CD1c-positive myeloid dendritic cell (primary cell): ENCODE data around the gene ENOX1.

ENCODE experiments used
- DNase-seq: peaks from one replicate; pipeline ENCODE4 v3.0.0-alpha.2; 2016; ENCODE audit errors: extremely low spot score

ENOX1 gene

DNA sequence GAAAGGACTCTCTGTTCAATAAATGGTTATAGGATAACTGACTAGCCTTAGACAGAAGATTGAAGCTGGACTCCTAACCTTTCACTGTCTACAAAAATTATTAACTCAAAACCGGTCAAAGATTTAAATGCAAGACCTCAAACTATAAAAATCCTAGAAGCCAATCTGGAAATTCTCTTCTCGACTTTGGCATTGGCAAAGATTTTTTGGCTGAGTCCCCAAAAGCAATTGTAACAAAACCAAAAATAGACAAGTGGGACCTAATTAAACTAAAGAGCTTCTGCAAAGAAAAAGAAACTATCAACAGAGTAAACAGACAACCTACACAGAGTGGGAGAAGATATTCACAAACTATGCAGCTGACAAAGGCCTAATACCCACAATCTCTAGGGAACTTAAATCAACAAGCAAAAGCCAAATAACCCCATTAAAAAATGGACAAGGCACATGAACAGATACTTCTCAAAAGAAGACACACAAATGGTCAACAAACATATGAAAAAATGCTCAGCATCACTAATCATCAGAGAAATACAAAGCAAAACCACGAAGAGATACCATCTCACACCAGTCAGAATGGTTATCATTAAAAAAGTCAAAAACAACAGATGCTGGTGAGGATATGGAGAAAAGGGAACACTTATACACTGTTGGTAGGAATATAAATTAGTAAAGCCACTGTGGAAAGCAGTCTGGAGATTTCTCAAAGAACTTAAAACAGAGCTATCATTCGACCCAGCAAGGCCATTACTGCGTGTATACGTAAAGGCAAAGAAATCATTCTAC is 497.1 kb downstream of the ENOX1 start:
- DNase-seq, result no peak

DNA sequence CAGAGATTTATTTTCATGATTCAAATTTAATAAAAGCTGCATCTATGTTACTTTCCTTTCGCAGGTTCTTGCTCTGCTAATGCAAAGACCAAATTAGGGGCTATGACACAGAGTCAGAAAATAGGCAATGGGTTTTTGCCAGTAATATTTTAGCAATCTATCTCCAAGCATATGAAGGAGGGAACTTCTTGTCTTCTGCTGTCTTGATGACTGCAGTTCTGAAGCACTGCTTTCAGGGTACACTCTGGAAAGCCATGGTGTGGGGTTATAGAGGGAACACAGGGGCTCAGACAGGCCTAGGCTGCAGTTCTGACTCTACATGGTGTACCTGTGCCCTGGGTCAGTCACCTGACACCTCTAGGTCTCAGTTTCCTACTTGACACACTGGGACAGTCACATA is 500.0 kb downstream of the ENOX1 start:
- no peak for DNase-seq

DNA sequence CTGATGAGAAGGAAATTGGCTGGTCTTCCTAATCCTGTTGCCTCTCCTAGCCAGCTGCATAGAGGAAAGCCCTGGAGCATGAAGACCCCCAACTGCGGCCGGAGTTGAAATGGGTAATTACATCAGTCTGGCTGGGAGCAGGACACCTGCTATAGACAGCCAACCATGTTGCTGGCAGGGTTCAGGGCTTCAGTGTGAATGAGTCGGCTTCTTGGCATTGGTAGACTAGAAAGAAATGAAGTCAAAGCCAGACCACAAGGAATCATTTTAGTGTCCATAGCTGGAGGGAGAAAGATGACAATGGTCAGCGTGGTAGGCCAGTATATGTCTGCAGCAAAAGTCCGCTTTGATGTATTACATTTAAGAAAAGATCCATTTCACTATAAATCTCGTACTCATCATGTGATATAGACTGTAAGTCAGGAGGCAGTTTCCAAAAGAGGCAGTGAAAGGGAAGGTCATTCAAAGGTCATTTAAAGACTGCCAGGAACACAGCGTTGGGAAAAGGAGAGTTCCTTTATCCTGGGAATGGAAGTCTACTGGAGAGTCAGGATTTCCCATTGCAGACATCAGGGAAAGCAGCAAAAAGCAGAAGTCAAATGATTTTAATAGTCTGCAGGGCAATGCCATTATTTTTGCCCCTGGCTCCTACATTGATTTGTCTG is 500.7 kb downstream of the ENOX1 start:
- no peak for DNase-seq

DNA sequence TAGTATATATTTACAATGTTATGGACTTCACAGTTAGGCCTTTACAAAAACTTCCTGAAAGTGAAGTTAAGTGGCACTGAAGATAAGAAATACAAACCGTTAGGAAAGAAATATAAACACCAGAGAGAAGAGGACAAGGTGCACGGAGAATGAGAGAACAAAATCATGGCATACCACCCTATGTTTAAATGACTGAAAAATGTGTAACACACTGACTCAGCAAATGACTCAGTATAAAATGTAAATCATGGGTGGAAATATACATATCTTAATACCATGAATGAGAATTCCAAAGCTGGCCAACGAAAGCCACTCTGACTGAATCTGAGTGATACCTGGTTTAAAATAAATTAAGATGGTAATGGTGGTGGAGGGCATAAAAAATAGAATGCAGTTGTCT is 502.6 kb downstream of the ENOX1 start:
- DNase-seq, result no peak

DNA sequence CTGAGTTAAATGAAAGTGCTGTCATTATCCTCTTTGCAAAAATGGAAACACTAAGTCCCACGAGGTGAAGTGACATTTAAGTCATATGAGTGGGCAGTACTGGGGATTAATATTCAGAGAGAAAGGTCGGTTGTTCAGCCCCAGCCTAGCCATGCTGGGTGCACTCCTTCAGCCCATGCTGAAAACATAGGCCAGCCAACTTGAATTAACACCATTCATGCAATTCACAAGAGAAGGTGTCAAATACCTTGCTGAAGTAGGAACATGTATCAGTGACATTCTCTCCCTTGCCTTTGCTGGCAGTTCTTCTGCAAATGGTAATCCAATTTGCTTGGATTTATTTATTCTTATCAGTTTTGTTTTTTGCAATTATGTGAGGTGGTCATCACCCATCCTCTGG is 507.1 kb downstream of the ENOX1 start:
- no peak for DNase-seq

DNA sequence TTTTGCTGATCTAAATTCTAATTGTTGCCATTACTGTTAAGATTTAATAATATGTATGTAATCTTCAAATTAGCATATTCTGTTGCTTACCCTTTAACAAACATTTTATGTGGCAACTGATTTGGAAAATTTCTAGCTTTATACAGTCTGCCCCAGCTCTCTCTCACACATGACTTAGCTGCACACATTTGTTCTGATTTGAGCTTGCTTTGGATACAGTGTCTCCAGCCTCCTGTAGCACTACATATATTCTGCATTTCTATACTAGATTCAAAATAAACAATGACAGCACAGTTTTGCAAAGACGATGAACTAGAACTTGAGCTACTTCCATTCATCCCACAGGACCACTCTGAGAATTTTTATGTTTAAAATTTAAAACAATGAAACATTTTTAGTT is 508.6 kb downstream of the ENOX1 start:
- no peak for DNase-seq

DNA sequence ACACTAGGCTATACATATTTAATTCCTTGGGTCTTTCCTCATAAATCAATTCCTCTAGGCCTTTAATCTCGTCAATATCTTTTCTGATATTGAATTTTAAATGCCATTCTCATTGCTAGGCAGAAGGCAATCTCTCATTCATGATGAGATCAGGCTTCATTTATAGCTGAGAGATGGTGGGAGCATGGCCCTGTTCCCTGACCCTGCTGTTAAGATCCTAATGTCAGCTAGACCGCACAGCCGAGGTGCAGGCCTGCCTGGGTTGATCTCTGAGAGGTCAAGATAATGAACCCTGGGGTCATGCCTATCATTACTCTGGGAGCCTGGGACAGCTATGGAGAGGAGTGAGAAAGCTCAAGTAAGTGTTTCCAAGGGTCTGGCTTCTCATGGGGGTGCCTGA is 509.6 kb downstream of the ENOX1 start:
- DNase-seq, result no peak

DNA sequence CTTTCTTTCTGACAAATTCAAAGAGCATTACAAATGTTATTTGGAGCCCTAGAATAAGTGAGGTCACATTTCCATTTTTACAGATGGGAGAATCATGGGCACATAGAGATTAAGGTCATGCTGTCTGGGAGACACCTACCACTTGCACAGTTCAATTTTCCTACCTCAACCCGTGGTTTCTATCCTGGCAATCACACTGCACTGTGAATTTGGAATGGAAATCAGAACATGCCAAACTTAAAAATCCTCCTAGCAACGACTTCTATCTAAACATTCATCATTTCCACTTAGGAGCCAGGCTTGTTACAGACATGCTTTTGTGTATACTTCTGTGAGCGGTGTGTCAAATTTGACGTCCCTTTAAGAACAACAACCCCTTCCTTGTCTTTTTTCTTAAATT is 511.9 kb downstream of the ENOX1 start:
- DNase-seq, result no peak

DNA sequence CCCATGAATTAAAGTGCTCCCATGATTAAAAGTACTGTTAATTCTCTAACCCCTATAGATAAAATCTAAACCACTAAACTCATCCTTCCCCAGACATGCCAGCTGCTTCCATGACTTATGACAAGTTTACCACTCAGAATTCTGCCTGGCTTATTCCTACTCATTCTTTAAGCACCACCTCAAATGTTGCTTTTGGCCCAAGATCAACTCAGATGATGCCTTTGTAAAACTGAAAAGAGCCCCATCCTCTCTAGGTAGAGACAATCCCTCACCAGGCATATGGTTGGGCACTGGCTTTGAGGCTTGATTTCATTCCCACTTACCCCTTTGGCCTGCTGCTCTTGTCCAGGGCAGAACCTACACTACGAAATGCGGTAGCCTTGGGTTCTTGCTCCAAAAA is 513.4 kb downstream of the ENOX1 start:
- DNase-seq, result no peak

DNA sequence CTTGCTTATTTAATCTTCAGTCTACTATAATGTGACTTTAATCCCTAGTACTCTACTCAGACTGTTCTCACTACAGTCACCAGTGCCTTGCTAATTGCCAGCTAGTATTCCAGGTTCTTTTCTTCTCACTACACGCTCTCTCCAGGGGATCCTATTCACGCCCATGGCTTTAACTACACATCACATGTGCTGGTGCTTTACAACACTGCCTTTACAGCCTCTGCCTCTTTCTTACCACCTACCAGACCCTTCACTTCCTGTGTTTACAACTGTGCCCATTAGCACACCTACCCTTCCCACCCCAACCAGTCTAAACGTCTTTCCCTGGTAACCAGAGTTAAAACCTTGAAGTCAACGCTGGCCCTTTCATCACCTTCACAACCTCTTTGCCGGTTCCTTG is 513.9 kb downstream of the ENOX1 start:
- DNase-seq, result no peak

DNA sequence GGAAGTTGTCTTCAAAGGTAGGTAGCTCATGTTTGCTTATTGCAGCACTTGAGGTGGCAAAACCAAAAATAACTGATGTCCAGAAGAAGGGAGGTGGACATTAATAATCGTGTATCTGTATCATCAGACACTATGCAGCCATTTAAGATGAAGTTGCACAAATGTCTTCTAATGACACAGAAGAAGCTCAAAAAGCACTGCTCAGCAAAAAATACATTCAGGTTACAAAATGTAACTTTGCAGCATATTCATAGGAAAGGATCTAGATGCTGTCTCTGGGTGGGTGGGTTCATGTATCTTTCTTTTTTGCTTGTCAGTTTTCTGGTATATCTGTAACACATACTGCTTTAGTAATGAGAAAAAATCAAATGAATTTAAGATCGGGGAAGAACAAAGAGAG is 515.6 kb downstream of the ENOX1 start:
- DNase-seq, result no peak

DNA sequence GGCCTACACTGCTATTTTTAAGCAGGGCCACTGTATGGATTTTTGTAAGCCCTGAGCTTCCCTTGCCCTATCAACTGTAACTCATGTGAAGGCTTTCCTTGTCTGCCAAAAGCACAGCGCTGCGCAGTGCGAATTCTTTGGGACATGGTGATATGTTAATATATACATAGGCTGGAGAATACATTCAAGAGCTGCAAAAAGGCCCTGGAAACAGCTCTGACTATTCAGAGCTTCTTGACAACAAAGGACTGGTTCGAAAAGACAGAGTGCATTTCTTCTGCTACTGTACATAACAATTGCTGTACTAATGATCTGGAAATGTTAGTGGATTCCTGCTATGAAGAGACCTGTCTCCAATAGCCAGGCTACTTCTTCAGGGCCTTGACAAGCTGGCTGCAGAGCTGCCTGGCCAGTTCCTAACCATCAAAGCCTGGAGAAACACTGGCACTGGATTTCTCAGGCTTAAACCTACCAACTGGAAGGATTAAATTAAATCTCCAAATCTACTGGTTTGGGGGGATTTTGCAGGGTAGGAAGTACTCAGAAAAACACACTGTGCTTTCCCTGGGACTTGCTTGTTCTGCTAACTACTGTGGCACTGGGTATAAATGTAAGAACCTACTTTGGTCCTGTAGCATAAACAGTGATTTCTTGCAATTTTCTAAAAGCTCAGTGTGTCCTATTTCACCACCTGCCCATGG is 516.5 kb downstream of the ENOX1 start:
- no peak for DNase-seq

DNA sequence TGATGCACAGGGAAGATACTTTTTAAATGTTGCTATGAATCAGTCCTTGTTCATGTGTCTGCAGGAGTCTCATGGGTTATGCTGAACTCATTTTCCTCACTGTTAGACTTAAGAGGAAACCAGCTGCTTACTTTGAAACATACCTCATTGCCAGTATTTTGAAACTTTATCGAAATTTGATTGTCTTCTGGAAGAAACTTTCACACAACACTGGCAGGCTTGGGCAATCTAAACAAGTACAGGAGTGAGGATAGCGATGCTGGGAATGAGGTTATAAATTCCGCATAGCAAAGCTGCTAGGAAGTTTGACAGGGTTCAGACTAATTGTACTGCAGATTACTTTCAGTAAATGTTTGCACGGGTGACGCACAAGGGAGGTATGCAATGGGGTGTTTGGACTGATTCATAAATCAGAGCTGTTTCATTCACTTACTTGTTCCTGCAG is 517.7 kb downstream of the ENOX1 start:
- no peak for DNase-seq

DNA sequence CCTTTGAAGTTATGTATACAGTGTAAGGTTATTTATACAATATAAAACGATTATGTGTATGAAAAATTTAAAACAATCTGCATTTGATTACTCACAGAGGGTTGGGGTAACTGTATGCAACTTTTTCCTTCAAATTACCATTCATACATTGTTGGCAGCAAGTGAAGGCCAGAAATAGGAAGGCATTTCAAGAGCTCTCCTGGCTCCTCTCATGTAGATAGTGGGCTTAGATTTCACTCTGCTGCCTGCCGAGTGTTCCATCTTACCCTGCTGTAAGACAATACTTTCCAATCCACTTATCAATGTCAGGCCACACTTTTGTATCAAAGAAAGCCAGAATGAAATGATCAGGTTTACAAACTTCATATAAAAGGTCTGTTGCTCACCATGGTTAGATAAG is 518.1 kb downstream of the ENOX1 start:
- no peak for DNase-seq

DNA sequence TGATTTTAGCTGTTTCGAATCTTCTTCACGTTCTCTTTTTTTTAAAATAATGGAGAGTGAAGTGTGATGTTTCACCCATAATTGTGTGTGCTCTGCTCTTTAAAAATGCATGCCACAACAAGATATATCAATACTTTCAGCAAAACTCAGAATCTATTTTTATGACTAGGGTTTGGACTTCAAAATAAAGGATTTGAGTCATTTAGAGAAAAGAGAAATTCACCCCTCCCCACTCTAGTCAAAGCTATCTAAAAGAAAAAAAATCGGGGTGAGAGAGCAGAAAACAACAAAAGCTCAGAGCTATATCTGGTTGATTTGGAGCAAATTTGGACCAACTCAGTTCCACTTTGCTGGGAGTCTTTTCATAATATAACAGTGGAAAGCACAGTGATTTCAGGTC is 518.9 kb downstream of the ENOX1 start:
- DNase-seq, result no peak

DNA sequence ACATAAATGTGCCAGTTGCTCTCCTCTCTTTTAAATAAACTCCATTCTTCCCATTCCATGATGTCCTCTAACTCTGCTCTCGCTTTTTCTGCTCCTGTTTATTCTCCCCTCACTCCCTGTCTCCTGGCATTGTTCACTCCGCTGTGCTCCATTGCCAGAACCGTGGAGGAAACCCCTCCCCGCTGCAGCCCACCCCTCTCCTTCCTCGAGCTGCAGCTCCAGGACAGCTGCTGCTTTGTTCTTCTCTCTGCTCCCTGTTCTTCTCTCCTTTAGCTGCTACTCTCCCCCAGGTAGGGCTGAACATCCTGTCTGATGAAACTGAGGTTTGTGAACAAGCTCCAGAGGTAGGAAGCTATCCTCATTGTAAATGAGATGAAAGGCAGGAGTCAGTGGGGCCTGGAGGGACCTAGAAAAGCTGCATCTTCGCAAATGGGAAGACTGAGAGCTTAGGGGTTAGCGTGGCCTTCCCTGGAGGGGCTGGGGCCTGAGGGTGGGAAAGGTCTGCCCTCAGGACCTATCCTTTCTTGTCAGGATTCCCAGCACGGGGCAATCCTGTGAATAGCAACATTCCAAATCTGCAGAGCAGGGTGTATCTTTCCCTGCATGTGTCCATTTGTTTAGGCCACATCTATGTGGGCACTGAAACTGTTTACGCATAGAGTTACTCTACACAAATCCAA is 519.7 kb downstream of the ENOX1 start:
- DNase-seq, result no peak

DNA sequence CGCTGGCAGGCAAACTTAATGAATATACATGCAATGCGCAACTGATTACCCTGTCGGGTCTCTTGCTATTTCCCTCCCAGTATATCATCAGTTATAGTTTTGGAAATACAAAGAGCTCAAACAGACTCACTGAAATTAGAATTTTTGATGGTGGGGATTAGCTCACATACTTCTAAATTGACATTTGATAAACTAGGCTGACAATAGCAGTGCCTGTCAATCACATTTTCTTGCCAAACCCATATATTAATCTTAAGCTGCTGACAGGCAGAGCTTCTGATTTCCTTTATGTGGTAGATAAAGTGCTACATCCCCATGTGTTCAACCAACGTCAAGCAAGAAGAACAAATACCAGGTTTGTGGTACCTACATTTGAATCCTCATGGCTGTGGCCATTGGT is 521.7 kb downstream of the ENOX1 start:
- no peak for DNase-seq

DNA sequence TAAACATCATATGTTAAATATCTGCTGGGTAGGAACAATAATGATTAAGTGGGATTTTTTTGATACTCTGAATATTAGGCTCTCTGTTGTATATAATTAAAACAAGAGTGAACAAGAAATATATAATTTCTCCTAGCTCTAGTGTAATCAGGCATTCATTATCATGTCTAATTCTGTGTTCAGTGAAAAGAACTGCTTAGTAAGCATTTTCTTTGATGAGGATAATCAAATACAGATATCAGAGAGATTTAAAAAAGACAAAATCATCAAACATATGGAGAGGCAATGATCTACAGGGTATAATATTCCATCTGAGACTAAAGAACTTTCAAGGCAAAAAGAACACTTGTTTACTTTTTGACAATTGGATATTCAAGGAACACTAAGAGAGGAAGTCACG is 522.3 kb downstream of the ENOX1 start:
- DNase-seq, result no peak

DNA sequence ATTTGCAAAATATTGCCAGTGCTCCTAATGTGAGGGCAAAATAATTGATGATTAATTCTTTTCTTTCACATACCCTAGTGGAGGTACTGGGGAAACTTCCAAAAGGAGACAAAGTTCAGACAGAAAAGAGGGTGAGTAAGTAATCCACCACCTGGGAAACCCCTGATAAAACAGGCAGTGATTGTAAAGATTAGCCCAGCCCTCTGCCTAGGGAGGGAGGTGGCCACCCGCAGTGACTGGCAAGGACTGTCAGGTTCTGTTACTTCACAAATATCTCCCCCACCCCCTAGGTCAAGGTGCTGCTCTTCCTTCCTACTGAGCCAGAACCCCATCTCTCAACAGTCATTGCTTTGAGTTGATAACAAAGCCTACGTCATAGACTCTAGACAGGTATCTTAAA is 523.7 kb downstream of the ENOX1 start:
- no peak for DNase-seq

DNA sequence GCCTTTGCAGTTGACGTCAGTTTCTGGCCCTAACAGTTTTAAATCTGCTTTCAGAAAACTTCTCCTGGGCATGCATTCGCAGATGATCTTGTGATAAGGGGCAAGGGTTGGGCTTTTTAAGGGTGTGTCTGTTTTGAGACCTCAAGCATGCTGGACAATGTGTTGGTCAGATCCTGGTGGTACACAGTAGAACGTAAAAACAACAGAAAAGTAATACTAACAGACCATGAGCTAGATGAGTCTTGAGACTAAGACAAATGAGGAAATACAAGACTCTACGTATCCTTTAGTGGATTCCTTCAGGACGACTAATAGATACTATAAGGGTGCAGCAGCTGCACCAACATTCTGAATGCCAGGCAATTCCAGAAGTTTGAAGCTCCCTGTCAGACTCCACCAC is 525.8 kb downstream of the ENOX1 start:
- no peak for DNase-seq

DNA sequence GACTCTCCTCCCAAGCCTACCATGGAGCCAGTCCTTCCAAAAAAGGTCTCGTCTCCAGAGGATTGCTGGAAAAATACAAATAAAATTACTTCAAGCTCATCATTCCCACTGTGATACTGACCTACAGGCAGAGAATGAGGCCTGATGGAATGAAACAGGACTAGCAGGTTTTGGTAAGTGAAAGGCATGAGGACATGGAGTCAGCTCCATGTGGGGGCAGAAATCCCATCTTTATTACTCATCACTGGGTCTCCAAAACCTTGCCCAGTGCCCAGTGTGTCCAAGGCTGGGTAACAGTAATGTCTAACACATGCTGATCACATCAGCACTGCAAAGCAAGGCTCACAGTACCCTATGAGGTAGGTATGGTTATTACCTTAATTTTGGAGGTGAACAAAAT is 528.0 kb downstream of the ENOX1 start:
- DNase-seq, result no peak

DNA sequence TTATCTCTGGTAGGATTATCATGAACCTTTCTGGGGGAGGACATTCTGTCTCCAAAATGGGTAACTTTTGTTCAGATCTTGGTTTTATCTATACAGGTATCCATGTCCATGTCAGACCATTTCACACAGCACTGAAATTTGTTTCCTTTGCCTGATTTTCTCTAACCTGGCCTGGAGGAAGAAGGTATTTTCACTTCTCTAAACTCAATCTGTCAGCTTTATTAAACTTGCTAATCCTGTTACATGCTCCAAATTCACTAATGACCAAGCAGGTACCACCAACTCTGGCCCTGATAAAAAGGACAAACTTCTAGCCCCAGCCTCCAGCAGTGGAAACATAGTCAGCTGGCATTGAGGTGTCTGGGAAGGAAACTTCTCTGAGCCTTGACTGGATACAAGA is 529.0 kb downstream of the ENOX1 start:
- DNase-seq, result no peak

DNA sequence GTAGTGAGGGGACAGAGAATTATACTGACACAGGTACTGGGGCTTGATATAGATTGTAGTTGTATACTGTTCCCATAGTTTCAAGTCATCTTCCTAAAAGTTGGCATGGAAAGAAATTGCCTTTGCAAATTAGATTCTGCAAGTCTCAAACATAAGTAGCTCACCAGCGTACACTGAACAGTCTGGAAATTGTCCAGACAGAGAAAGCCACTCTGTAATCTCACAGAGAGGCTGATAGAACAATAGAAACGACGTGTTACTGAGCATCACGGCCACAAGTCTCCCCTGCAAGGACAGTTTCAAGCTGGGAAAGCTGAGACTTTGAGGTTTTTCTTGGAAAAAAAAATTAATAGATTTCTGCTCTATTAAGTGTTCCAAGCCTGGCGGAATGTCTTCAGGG is 534.8 kb downstream of the ENOX1 start:
- no peak for DNase-seq
